Activated CD4-positive, alpha-beta T cell treated with anti-CD3 and anti-CD28 coated beads, Interleukin-2, amount 50 U/mL, for 16 hours (primary cell): Measurements from ENCODE around the gene UGT1A9.
A peak's percentile ranks its signal among the peaks of the same experiment; 100 is the strongest.
"Not testable (repeated sequence)": the region's sequence is repeated elsewhere in the genome, so short reads cannot be mapped to it uniquely, and the experiment has no call there.

Experiments
- DNase-seq: peaks from one replicate; pipeline ENCODE4 v3.0.0-alpha.2; 2020

UGT1A9 gene

DNA sequence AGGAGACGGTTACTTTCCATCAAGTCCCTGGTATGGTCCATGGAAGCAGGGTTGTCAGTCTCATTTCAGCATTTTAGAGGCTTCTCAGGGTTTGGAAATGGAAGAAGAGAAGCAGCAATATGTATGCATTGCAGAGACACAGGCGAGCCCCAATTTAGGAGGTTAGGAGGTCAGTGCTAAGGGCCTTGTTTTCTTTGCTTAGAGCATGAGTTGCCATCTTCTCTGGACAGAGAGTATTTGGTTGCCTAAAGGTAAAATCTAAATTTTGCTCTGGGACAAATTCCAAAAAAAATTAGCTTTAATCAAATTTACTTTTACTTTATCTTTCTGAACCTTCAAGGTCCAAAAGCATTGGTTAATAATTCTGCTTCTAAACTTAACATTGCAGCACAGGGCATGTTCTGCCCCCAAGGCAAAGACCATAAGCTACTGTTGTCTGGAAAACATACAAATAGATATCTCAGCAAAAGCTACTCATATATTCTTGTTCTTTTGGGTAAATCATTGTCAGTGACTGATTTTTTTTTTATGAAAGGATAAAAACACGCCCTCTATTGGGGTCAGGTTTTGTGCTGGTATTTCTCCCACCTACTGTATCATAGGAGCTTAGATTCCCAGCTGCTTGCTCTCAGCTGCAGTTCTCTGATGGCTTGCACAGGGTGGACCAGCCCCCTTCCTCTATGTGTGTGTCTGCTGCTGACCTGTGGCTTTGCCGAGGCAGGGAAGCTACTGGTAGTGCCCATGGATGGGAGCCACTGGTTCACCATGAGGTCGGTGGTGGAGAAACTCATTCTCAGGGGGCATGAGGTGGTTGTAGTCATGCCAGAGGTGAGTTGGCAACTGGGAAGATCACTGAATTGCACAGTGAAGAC is at the start of gene UGT1A9:
Gene UGT1A9, plus strand, starts transcription at position 609 of the 872 bp plus-strand sequence. Its CDS starts 37 bp downstream, at position 646.
- DNase-seq, result no peak

- no peak for DNase-seq
These were observed 44.2 kb upstream of the UGT1A9 start for GRCh38 chr2:233627331-233628025.

GRCh38 chr2:233636306-233636705 is 35.4 kb upstream of the UGT1A9 start, which contains the start of gene UGT1A10:
Gene UGT1A10, plus strand, starts transcription at chr2:233636448. Its CDS starts 75 bp downstream, at chr2:233636523.
- not testable (repeated sequence) for DNase-seq

- peak; percentile 2 for DNase-seq
These were observed 32.9 kb upstream of the UGT1A9 start for GRCh38 chr2:233638836-233639235.

- DNase-seq, result no peak
These were observed 31.8 kb upstream of the UGT1A9 start for GRCh38 chr2:233639860-233640259.

- no peak for DNase-seq
These were observed 28.6 kb upstream of the UGT1A9 start for GRCh38 chr2:233643128-233643527.

DNA sequence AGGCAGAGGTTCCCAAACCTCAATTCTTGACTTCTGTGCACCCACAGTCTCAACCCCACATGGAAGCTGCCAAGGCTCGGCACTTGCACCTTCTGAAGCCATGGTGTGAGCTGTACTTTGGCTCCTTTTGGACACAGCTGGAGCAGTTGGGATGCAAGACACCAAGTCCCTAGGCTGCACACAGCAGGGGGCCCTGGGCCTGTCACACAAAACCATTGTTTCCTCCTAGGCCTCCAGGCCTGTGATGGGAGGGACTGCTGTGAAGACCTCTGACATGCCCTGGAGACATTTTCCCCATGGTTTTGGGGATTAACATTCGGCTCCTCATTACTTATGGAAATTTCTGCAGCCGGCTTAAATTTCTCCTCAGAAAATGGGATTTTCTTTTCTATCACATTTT is 25.7 kb upstream of the UGT1A9 start:
- not testable (repeated sequence) for DNase-seq

DNA sequence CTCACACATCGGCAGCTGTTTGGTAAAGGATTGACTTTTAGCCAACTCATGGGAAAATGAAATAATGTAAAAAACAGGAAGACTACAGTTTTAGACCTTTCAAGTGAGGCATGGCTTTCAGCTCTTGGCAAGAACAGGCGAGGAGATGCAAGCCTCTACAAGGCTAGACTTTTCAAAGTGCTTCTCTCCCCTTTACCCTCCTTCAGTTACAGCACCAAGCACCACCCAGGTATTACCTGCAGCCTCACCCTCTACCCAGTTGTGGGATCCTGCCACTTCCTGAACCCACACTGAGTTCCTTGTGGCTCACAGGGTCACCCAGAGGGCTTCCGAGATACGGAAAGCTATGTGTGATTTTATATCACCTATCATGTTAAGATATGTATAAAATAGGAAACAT is 20.7 kb upstream of the UGT1A9 start:
- DNase-seq, result no peak

GRCh38 chr2:233651430-233651829 is 20.3 kb upstream of the UGT1A9 start:
- DNase-seq, result no peak

DNA sequence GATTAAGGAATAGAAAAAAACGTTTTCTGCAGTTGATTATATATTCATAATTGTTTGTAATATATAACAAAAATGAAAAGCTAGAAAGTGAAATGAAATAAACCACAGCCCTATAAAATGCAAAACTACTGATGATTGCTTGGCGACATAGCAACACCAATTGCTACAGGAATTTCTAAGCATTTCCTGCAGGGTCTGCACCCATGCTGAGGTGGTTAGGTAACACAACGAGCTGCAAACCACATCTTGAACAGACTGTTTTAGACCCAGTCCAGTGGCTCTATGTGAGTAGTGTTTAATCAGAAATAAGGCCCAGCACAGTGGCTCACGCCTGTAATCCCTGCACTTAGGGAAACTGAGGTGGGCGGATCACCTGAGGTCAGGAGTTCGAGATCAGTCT is 17.2 kb upstream of the UGT1A9 start:
- DNase-seq, result peak; percentile 3

- no peak for DNase-seq
These were observed 16.7 kb upstream of the UGT1A9 start for GRCh38 chr2:233655043-233655442.

DNA sequence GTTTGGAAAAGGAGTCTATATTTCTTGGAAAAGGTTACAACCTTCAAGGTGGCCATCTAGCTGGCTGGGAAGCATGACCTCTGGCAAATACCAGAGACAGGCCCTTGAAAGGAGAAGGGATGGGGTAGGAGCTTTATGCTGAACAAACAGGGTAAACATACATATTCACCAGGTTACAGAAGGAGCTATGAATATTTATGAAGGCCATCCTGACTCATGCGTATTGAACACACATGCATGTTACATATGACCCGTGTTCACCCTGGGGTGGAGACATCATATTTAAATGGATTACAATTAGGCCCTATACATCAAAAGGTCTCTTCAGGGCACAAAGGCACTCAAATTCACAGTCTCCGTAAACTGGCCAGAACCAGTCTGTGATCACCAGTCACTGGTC is 15.8 kb upstream of the UGT1A9 start:
- DNase-seq, result not testable (repeated sequence)

GRCh38 chr2:233656443-233656842 is 15.3 kb upstream of the UGT1A9 start:
- DNase-seq, result peak; percentile 10

- no peak for DNase-seq
These were observed 13.1 kb upstream of the UGT1A9 start for GRCh38 chr2:233658610-233659009.

DNA sequence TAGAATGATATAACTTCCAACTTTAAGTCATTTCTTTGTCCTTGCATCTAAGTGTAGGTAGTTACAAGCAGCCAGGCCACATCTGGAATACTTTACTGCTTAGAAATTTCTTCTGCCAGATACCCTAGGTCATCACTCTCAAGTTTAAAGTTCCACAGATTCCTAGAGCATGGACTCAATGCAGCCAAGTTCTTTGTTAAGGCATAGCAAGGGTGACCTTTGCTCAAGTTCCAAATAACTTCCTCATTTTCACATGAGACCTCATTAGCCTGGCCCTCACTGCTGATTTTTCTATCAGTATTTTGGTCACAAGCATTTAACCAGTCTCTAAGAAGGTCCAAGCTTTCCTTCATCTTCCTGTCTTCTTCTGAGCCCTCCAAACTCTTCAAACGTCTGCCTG is 7.8 kb upstream of the UGT1A9 start:
- no peak for DNase-seq

- DNase-seq, result no peak
These were observed 3.0 kb upstream of the UGT1A9 start for GRCh38 chr2:233668605-233669260.

DNA sequence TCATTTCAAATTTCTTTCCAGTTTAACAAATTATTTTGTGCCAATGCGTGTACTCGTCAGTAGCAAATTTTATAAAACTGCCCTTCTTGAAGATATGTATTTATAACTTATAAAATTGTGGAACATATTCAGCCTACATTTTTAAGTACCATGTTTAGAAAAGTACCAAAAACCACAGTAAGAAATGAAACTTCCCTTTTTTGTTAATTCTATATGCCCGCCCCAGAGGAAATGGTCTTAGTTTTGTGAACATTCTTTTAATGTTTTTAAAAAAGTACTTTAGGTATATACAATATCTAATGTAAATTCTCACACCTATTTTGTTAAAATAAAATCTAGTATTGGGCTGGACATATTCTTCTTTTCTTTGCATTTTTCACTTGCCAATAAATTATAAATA is 1.2 kb downstream of the UGT1A9 start:
- no peak for DNase-seq

DNA sequence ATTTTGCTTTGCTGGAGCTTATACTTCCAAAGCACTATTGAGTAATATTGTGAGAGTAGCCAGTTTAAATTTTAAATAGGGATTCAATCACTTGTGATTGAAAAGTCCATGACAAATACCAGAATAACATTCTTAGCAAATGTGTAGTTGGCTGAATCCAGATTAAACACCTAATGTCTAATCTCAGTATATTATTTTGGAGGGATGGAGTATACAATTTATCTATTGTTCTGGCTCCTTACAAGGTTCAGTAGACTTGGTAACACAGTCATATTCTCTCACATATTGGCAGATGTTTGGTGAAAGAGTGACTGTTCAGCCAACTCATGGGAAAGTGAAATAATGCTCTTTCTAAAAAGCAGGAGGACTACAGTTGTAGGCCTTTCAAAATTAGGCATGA is 2.2 kb downstream of the UGT1A9 start:
- no peak for DNase-seq

GRCh38 chr2:233674314-233674713 is 2.6 kb downstream of the UGT1A9 start:
- DNase-seq, result no peak

GRCh38 chr2:233674995-233675394 is 3.3 kb downstream of the UGT1A9 start:
- no peak for DNase-seq

DNA sequence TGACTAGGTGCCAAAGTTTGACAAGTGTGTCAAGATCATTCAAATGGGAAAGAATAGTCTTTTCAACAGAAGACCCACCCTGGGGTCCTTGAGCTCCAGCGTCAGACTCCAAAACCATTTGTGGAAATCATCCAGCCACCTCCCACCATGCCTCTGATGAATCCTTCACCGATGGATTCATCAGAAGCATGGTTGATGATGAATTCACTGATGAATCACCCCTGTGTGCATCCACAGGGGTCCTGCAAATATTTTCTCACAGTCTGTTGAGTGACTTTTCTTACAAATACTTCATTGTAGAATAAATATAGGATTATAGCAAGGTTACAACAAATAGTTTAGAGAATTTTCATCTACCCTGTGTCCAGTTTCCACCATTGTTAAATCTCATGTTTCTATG is 4.3 kb downstream of the UGT1A9 start:
- no peak for DNase-seq

DNA sequence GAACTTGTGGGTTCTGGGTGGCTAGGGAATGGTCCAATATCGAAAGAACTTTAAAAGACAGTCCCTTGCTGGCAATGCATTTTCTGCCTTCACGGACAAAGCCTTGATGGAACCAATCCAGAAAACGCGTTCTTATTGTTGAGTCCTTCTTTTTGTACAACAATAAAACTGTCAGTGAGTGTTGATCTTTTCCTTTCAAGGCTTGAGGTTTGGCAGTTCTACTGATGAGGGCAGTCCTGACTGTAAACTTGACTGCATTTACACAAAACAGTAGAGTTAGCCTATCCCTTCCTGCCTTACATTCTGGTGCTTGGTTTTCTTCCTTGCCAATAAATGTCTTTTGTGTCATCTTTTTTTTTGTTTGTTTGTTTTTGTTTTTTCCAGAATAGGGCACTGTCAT is 7.5 kb downstream of the UGT1A9 start:
- DNase-seq, result no peak

GRCh38 chr2:233680361-233681045 is 8.8 kb downstream of the UGT1A9 start:
- DNase-seq, result no peak
